Gastrocnemius medialis (tissue), 4 donors: ENCODE measurements around the gene CFAP97D1.

Experiments
- CTCF ChIP-seq, 5 experiments: fragments of 450-650 bp in 3 of 5; fragments of 200-600 bp in 2 of 5; sonication (generic) in 2 of 5; IDR thresholded peaks in 4 of 5; conservative IDR thresholded peaks in 1 of 5; 1 replicate in 4 of 5; 2 replicates in 1 of 5; pipeline ENCODE4 v1.5.1; 2016 to 2019; ENCODE audit warnings: antibody characterized with exemption in 5 of 5, mild to moderate bottlenecking in 3 of 5, moderate library complexity in 3 of 5
- POLR2A ChIP-seq, 2 donors: fragments of 450-650 bp; IDR thresholded peaks; one replicate each; pipeline ENCODE4 v1.6.1; 2017; ENCODE audit warnings: antibody characterized with exemption in 2 of 2, mild to moderate bottlenecking in 2 of 2, moderate library complexity in 2 of 2

GRCh38 chr17:43759836-43760235 lies 20.4 kb upstream of the CFAP97D1 start:
- TF ChIP-seq CTCF (IDR thresholded peaks at IDR 0.05 in 4 of 5, conservative IDR thresholded peaks at IDR 0.05 in 1 of 5) (no peak), POLR2A (IDR thresholded peaks at IDR 0.05) (no peak)
